Naive thymus-derived CD4-positive, alpha-beta T cell (primary cell): Measurements from ENCODE around the gene GRM8. TPM values are rescaled to one million over a fixed set of nuclear protein-coding genes. Genes with fewer than 3 reads are reported as not detected.

ENCODE experiments used
- ATAC-seq: fragments of 150-1000 bp; cut with Tn5 transposase; 2 replicates; pipeline ENCODE4 v1.10.0; 2021; ENCODE audit warnings: mild to moderate bottlenecking, moderate library complexity
- CTCF ChIA-PET: fragments of 350-600 bp; sonication (Branson Sonifier 250); formaldehyde crosslinking; loops from one replicate; lab custom pipeline; 2021; ENCODE audit warnings: antibody characterized with exemption; lab: Charles Lee
- POLR2A ChIA-PET: fragments of 350-600 bp; sonication (Branson Sonifier 250); formaldehyde crosslinking; loops from one replicate; lab custom pipeline; 2021; ENCODE audit warnings: antibody characterized with exemption, inconsistent platforms; lab: Charles Lee
- DNase-seq, 9 donors: peaks; one replicate each; pipeline versions ENCODE4 v3.0.0 to v3.0.0-alpha.2; 2020 to 2022; ENCODE audit warnings: mixed read lengths in 1 of 9
- H3K27ac ChIP-seq: one replicate; pipeline ENCODE4 v1.7.0; 2013; ENCODE audit warnings: mild to moderate bottlenecking, low read depth, low read length, moderate library complexity
- H3K27me3 ChIP-seq, 2 donors: one replicate each; pipeline ENCODE4 v1.7.0; 2013; ENCODE audit warnings: low read length in 2 of 2, mild to moderate bottlenecking in 2 of 2, moderate library complexity in 2 of 2; ENCODE audit not compliant: control insufficient read depth in 2 of 2, insufficient read depth in 2 of 2
- H3K36me3 ChIP-seq, 3 experiments: 1 replicate in 2 of 3; 2 replicates in 1 of 3; pipeline ENCODE4 v1.7.0; 2013; ENCODE audit warnings: low read length in 3 of 3, mild to moderate bottlenecking in 3 of 3, moderate library complexity in 1 of 3; ENCODE audit not compliant: insufficient read depth in 3 of 3, control insufficient read depth in 2 of 3
- H3K4me1 ChIP-seq, 2 donors: one replicate each; pipeline ENCODE4 v1.7.0; 2013; ENCODE audit warnings: low read length in 2 of 2, mild to moderate bottlenecking in 2 of 2, moderate library complexity in 1 of 2; ENCODE audit not compliant: control insufficient read depth in 2 of 2, insufficient read depth in 2 of 2
- H3K4me3 ChIP-seq: 2 replicates; pipeline ENCODE4 v1.7.0; 2013; ENCODE audit warnings: mild to moderate bottlenecking, low read length
- H3K9me3 ChIP-seq, 3 experiments: 1 replicate in 2 of 3; 2 replicates in 1 of 3; pipeline ENCODE4 v1.7.0; 2013; ENCODE audit warnings: low read length in 3 of 3; ENCODE audit not compliant: control insufficient read depth in 2 of 3
- H3K27ac Mint-ChIP-seq, 9 donors: one replicate each; pipeline ENCODE4 v1.8.0; 2020 to 2022; ENCODE audit warnings: mixed read lengths in 9 of 9, mild to moderate bottlenecking in 8 of 9, moderate library complexity in 5 of 9, inconsistent platforms in 2 of 9
- H3K27me3 Mint-ChIP-seq, 5 donors: one replicate each; pipeline ENCODE4 v1.8.0; 2021 to 2022; ENCODE audit warnings: mixed read lengths in 5 of 5, mild to moderate bottlenecking in 1 of 5
- H3K36me3 Mint-ChIP-seq, 5 donors: one replicate each; pipeline ENCODE4 v1.8.0; 2020 to 2022; ENCODE audit warnings: mixed read lengths in 5 of 5, mild to moderate bottlenecking in 3 of 5, inconsistent platforms in 1 of 5
- H3K4me1 Mint-ChIP-seq, 7 donors: one replicate each; pipeline ENCODE4 v1.8.0; 2020 to 2022; ENCODE audit warnings: mixed read lengths in 7 of 7, mild to moderate bottlenecking in 3 of 7, inconsistent platforms in 1 of 7
- H3K4me3 Mint-ChIP-seq, 10 donors: one replicate each; pipeline ENCODE4 v1.8.0; 2020 to 2022; ENCODE audit warnings: mild to moderate bottlenecking in 10 of 10, mixed read lengths in 10 of 10, moderate library complexity in 6 of 10, inconsistent platforms in 2 of 10
- H3K9me3 Mint-ChIP-seq, 11 donors: one replicate each; pipeline ENCODE4 v1.8.0; 2020 to 2022; ENCODE audit warnings: mixed read lengths in 11 of 11, mild to moderate bottlenecking in 4 of 11, inconsistent platforms in 1 of 11, moderate library complexity in 1 of 11
- intact Hi-C, 2 donors: fragments of 100-400 bp; cut with micrococcal nuclease; formaldehyde crosslinking; loops; one replicate each; pipeline ENCODE4 v1.15.1; 2023
- polyA plus RNA-seq, 2 donors: library from polyadenylated mRNA; unstranded; fragments of 300-500 nt; fragmentation: Illumina TruSeq; gene quantifications; one replicate each; pipeline ENCODE4 v1.2.3, GENCODE V29; 2021
- total RNA-seq, 6 experiments: library from RNA in 5 of 6; stranded (reverse) in 5 of 6; gene quantifications; 1 replicate in 5 of 6; 2 replicates in 1 of 6; pipeline ENCODE4 v1.2.3 and lab custom pipeline; 2021 to 2026

Gene GRM8
- total and polyA plus RNA-seq, 7 experiments from 2014 or later: not detected

- peaks cover 0 to 11% (median 3%) of the 10 kb centered on the region in 11 donors for H3K9me3 Mint-ChIP-seq
- peaks cover 0 to 11% (median 0%) of the 10 kb centered on the region in 7 donors for H3K4me1 Mint-ChIP-seq
- Histone ChIP-seq H3K27me3 (no peaks in the 10 kb centered on the region), H3K9me3 (no peaks in the 10 kb centered on the region), H3K4me1 (no peaks in the 10 kb centered on the region), H3K4me3 (no peak overlapping the region), H3K27ac (no peak overlapping the region), H3K36me3 (no peaks in the 10 kb centered on the region)
- H3K27me3 Mint-ChIP-seq: peaks cover 0 to 16% (median 0%) of the 10 kb centered on the region in 5 donors
- ChIA-PET POLR2A (no interaction called here), CTCF (no interaction called here)
- H3K27ac Mint-ChIP-seq: no peak overlapping the region
- intact Hi-C loops: no loop called here
- ATAC-seq (no peak), DNase-seq (no peak)
- no peak overlapping the region for H3K4me3 Mint-ChIP-seq
- H3K36me3 Mint-ChIP-seq: no peaks in the 10 kb centered on the region
Observed at GRCh38 chr7:126702242-126703016, 550.3 kb downstream of the GRM8 start.

DNA sequence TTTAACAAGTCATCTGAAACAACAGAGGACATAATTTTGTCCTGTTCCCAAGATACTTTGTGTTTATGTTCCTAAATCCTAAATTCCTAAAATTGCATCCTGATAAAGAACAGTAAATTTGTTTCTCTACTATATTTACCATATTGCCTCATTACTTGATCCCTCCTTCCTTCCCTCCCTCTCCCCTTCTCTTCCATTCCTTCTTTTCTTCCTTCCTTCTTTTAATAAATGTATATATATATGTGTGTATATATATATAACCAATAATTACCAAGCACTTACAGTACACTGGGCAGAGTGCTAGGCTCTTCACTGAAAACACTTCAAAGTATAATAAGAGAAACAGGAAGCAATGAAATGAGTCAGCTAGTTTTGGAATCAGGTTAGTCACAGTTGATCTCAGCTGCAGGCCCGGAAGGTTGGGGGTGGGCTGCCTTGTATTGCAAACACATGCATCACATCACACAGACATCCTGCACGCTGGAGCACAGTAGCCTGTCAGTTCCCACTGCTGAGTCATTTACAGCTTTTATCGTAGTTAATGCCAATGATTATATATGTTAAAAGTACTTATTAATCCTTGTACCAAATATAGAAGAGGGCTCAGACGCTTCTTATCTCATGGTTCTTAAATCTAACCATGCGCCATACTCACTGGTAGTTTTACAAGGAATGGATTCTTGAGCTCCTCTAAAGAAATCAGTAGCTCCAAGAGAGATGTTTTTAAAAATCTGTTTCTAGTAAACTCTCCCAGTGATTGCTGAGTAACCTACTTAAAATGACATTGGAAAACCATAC lies 551.7 kb downstream of the GRM8 start:
- Histone ChIP-seq H3K4me3 (no peak overlapping the region), H3K36me3 (no peaks in the 10 kb centered on the region), H3K9me3 (no peaks in the 10 kb centered on the region), H3K4me1 (no peaks in the 10 kb centered on the region), H3K27ac (no peak overlapping the region), H3K27me3 (no peaks in the 10 kb centered on the region)
- ATAC-seq (peak; percentile 88), DNase-seq (peak in 1 of 9 donors; percentile 51)
- Mint-ChIP-seq H3K4me3 (no peak overlapping the region), H3K4me1 (peaks cover 0 to 11% (median 0%) of the 10 kb centered on the region in 7 donors), H3K27me3 (peaks cover 0 to 22% (median 4%) of the 10 kb centered on the region in 5 donors), H3K36me3 (no peaks in the 10 kb centered on the region), H3K27ac (no peak overlapping the region), H3K9me3 (peaks cover 0 to 10% (median 3%) of the 10 kb centered on the region in 11 donors)
- ChIA-PET POLR2A (no interaction called here), CTCF (no interaction called here)
- intact Hi-C loops: no loop called here

DNA sequence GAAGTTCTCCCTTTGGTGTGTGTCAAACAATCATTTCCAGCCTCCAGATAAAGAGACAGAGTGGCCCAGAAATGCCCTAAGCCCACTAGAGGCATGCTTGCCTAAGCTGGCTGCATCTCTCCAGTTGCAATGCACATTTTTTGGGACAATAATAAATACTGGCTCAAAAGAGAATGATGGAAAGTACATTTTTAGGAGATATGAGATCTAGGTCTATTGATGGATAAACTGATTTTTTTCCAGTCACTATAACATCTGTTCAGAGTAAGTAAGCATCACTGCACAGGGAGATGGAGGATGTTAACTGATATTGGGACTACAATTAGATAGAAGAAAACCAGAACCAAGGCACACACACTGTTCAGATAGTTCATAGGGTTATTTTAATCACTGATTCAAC lies 553.0 kb downstream of the GRM8 start:
- no peak overlapping the region for H3K27ac Mint-ChIP-seq
- Histone ChIP-seq H3K27ac (no peak overlapping the region), H3K27me3 (no peaks in the 10 kb centered on the region), H3K36me3 (no peaks in the 10 kb centered on the region), H3K4me1 (no peaks in the 10 kb centered on the region), H3K9me3 (no peaks in the 10 kb centered on the region), H3K4me3 (no peak overlapping the region)
- ATAC-seq (no peak), DNase-seq (no peak)
- no peak overlapping the region for H3K4me3 Mint-ChIP-seq
- peaks cover 0 to 11% (median 0%) of the 10 kb centered on the region in 7 donors for H3K4me1 Mint-ChIP-seq
- intact Hi-C loops: no loop called here
- H3K36me3 Mint-ChIP-seq: no peaks in the 10 kb centered on the region
- H3K9me3 Mint-ChIP-seq: peaks cover 0 to 4% (median under 1%) of the 10 kb centered on the region in 11 donors
- ChIA-PET CTCF (no interaction called here), POLR2A (no interaction called here)
- H3K27me3 Mint-ChIP-seq: peaks cover 0 to 24% (median 5%) of the 10 kb centered on the region in 5 donors

DNA sequence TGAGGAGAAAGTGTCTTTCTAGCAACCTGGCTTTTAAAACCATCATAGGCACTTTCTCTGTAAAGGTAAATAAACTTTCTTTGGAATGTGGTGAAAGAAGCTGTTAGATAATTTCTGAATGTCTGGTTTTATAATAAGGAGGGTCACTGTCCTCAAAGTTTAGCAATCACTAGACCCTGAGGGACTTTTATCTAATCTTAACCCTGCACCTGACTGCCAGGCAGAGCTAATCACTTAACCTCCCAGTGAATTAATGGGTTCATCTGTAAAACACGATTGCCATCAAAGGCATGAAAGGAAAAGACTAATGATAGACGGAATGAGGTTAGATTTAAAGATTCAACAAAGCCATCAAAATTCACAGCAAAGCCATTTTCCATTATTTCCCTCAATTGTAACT lies 553.8 kb downstream of the GRM8 start:
- H3K36me3 ChIP-seq: no peaks in the 10 kb centered on the region
- Mint-ChIP-seq H3K9me3 (peaks cover 0 to 4% (median 0%) of the 10 kb centered on the region in 11 donors), H3K4me3 (no peak overlapping the region), H3K4me1 (peaks cover 0 to 11% (median 0%) of the 10 kb centered on the region in 7 donors), H3K36me3 (no peaks in the 10 kb centered on the region), H3K27me3 (peaks cover 0 to 24% (median 4%) of the 10 kb centered on the region in 5 donors), H3K27ac (no peak overlapping the region)
- CTCF ChIA-PET: no interaction called here
- H3K4me3 ChIP-seq: no peak overlapping the region
- no peaks in the 10 kb centered on the region for H3K9me3 ChIP-seq
- ATAC-seq: no peak
- H3K4me1 ChIP-seq: no peaks in the 10 kb centered on the region
- H3K27ac ChIP-seq: no peak overlapping the region
- intact Hi-C loops: no loop called here
- DNase-seq: no peak
- no peaks in the 10 kb centered on the region for H3K27me3 ChIP-seq
- POLR2A ChIA-PET: no interaction called here

DNA sequence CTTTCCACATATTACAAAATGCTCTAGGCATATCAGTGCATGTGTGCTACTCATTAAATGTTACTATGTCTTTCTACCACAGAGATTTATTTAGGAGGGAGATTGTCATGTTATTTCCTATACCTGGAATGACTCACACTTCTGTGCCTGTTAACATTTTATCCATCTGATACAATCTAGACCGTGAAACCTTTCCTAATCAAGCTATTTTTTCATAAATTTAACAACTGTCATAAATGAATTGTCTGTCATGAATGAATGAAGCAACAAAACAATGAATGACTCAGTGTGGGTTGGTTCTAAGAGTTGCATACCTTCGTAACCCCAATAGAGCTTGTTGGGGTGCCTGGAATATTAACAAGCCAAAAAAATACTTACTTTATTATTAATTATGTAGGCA lies 554.3 kb downstream of the GRM8 start:
- peaks cover 0 to 11% (median 0%) of the 10 kb centered on the region in 7 donors for H3K4me1 Mint-ChIP-seq
- Histone ChIP-seq H3K27me3 (no peaks in the 10 kb centered on the region), H3K36me3 (no peaks in the 10 kb centered on the region), H3K27ac (no peak overlapping the region), H3K4me3 (no peak overlapping the region), H3K9me3 (no peaks in the 10 kb centered on the region), H3K4me1 (no peaks in the 10 kb centered on the region)
- peaks cover 0 to 24% (median 4%) of the 10 kb centered on the region in 5 donors for H3K27me3 Mint-ChIP-seq
- H3K27ac Mint-ChIP-seq: no peak overlapping the region
- no peaks in the 10 kb centered on the region for H3K36me3 Mint-ChIP-seq
- DNase-seq (no peak), ATAC-seq (no peak)
- POLR2A ChIA-PET: no interaction called here
- no peak overlapping the region for H3K4me3 Mint-ChIP-seq
- intact Hi-C loops: no loop called here
- CTCF ChIA-PET: no interaction called here
- H3K9me3 Mint-ChIP-seq: peaks cover 0 to 4% (median 0%) of the 10 kb centered on the region in 11 donors

- H3K36me3 Mint-ChIP-seq: no peaks in the 10 kb centered on the region
- intact Hi-C loops: no loop called here
- no peak overlapping the region for H3K4me3 ChIP-seq
- H3K4me3 Mint-ChIP-seq: no peak overlapping the region
- H3K27ac Mint-ChIP-seq: no peak overlapping the region
- H3K9me3 ChIP-seq: no peaks in the 10 kb centered on the region
- CTCF ChIA-PET: no interaction called here
- no peaks in the 10 kb centered on the region for H3K4me1 ChIP-seq
- POLR2A ChIA-PET: no interaction called here
- peaks cover 0 to 22% (median 4%) of the 10 kb centered on the region in 5 donors for H3K27me3 Mint-ChIP-seq
- no peaks in the 10 kb centered on the region for H3K36me3 ChIP-seq
- DNase-seq (no peak), ATAC-seq (peak; percentile 28)
- H3K4me1 Mint-ChIP-seq: peaks cover 0 to 10% (median 0%) of the 10 kb centered on the region in 7 donors
- no peaks in the 10 kb centered on the region for H3K27me3 ChIP-seq
- no peak overlapping the region for H3K27ac ChIP-seq
- H3K9me3 Mint-ChIP-seq: peaks cover 0 to 4% (median 0%) of the 10 kb centered on the region in 11 donors
Observed at GRCh38 chr7:126696256-126697038, 556.3 kb downstream of the GRM8 start.
